A673 (cell line): ENCODE data around the gene MS4A18. TPM values are rescaled to one million over a fixed set of nuclear protein-coding genes. Genes with fewer than 3 reads are reported as not detected.

Experiments
- BruUV-seq: library from RNA; stranded (reverse); fragments of 400-500 nt; replicated peaks from 2 replicates; lab custom pipeline; 2021; lab: Mats Ljungman, UMichigan
- CTCF ChIA-PET: fragments of 300-600 bp; sonication (Branson Sonifier 250); formaldehyde crosslinking; loops from one replicate; lab custom pipeline; 2022; ENCODE audit warnings: antibody characterized with exemption; lab: Charles Lee
- POLR2A ChIA-PET: fragments of 300-600 bp; sonication (Branson Sonifier 250); formaldehyde crosslinking; loops from one replicate; lab custom pipeline; 2022; ENCODE audit warnings: antibody characterized with exemption; ENCODE audit not compliant: low non-redundant PET; lab: Charles Lee
- DNase-seq: peaks from one replicate; pipeline ENCODE4 v3.0.0-alpha.2; 2015; ENCODE audit warnings: low spot score
- H3K27ac ChIP-seq: fragments of 200-600 bp; sonication (generic); 2 replicates; pipeline ENCODE4 v1.5.1; 2016; ENCODE audit warnings: mixed run types, low read depth, mild to moderate bottlenecking, mixed read lengths, antibody characterized with exemption, low read length; ENCODE audit not compliant: poor library complexity, severe bottlenecking
- H3K27me3 ChIP-seq: fragments of 200-600 bp; sonication (generic); replicated peaks from 2 replicates; pipeline ENCODE4 v1.6.1; 2017; ENCODE audit warnings: mixed run types, low read depth, mild to moderate bottlenecking, mixed read lengths, antibody characterized with exemption, low read length; ENCODE audit not compliant: insufficient read depth, poor library complexity
- H3K36me3 ChIP-seq: fragments of 200-600 bp; sonication (generic); 2 replicates; pipeline ENCODE4 v1.6.1; 2016; ENCODE audit warnings: mixed run types, mild to moderate bottlenecking, mixed read lengths, antibody characterized with exemption, low read length; ENCODE audit not compliant: insufficient read depth, poor library complexity, severe bottlenecking
- H3K4me1 ChIP-seq: fragments of 200-600 bp; sonication (generic); 2 replicates; pipeline ENCODE4 v1.6.1; 2017; ENCODE audit warnings: mixed run types, mild to moderate bottlenecking, mixed read lengths, antibody characterized with exemption, low read length; ENCODE audit not compliant: insufficient read depth, poor library complexity, severe bottlenecking
- H3K4me3 ChIP-seq: fragments of 200-600 bp; sonication (generic); 2 replicates; pipeline ENCODE4 v1.5.1; 2016; ENCODE audit warnings: low read depth, mixed run types, mild to moderate bottlenecking, mixed read lengths, low read length; ENCODE audit not compliant: poor library complexity, severe bottlenecking
- H3K9me3 ChIP-seq: fragments of 200-600 bp; sonication (generic); 2 replicates; pipeline ENCODE4 v1.6.1; 2016; ENCODE audit warnings: mixed run types, low read depth, mild to moderate bottlenecking, mixed read lengths, antibody characterized with exemption, low read length; ENCODE audit not compliant: poor library complexity, severe bottlenecking
- EZH2 ChIP-seq: fragments of 200-600 bp; sonication (generic); IDR thresholded peaks from 2 replicates; pipeline ENCODE4 v1.6.1; 2017; ENCODE audit warnings: borderline replicate concordance, low read depth, mild to moderate bottlenecking, mixed read lengths, antibody characterized with exemption, low read length; ENCODE audit not compliant: poor library complexity, severe bottlenecking
- intact Hi-C: fragments of 100-400 bp; cut with micrococcal nuclease; formaldehyde crosslinking; loops from one replicate; pipeline ENCODE4 v1.10.0; 2022; ENCODE audit not compliant: unreplicated experiment
- total RNA-seq: library from RNA; stranded (reverse); gene quantifications from 2 replicates; pipeline ENCODE4 v1.2.3, GENCODE V29; 2021
- TF ChIP-seq, protein P1 (sequence below): fragments of 300-800, 200-600 bp; sonication (generic); conservative IDR thresholded peaks from 2 replicates; pipeline ENCODE4 v1.5.1; 2017; ENCODE audit warnings: low read depth, mild to moderate bottlenecking, antibody characterized with exemption, low read length, moderate library complexity, mixed read lengths

The MS4A18 gene
- total RNA-seq, 1 experiment from 2014 or later, result not detected

DNA sequence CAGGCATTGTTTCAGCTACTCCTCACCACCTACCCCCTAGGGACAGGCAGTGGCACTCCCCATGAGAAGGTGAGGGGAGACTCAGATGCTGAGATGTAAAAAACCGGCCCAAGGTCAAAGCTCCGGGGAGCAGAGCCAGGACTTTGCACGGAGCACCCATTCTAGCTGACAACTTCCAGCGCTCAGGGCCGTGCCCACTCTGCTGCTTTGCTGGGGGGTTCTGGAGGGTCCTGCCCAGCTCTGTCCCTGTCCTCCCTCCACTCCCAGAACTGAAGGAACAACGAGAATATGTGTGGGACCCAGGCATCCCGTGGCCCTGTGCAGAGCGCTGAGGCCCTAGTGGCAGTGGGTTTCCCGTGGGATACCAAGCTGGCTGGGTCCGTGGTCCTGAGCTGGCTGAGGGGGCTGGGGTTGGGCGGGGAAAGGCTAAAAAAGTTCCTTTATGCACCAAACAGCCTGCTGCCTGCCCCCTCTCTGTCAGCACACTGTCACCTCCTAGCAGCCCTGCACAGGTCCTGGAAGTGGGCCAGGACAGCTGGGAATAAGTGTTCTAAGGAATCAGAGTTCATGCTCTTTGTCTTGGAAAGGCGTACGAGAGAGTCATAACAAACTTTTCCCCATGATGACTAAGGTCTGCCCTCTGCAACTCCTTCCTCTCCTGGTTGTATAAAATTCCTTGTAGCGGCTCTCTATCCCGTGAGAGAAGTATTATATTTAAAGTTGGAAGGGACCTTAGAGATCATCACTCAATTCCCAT, 62.5 kb downstream of the MS4A18 start:
- no peaks in the 10 kb centered on the region for H3K4me1 ChIP-seq

DNA sequence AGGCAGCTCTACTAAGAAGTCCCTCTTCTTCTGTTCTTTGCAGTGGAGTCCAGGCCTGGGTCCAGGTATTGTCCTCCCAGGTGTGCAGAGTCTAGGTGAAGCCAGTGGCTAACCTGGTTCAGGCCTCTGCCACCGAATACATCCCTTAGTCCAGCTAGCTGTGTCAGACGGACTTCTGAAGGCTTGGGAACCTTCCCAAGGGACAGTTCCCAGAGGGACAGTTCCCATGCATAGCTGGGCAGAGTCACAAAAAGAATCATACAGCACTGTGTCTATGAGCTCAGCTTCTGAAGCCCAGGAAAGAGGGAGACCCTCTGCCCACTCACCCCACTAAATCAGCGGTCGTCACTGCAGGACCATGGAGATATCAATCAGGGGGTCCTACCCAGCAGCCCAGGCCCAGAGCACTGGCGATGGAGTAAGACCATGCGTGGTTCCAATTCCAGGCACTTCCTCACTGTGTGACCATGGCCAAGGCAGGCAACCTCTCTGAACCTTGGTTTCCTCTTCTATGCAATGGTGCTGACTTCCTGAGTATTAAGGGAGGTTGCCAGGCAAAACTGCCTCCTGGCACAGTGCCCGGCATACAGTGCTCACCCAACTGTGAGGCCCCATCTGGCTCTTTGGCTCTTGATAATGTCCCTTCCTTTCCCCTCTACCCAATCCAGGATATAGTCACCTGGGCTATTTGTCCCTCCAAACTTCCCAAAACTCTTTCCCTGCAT, 64.0 kb downstream of the MS4A18 start:
- no peak for TF ChIP-seq EZH2
- TF ChIP-seq, protein P1, sequence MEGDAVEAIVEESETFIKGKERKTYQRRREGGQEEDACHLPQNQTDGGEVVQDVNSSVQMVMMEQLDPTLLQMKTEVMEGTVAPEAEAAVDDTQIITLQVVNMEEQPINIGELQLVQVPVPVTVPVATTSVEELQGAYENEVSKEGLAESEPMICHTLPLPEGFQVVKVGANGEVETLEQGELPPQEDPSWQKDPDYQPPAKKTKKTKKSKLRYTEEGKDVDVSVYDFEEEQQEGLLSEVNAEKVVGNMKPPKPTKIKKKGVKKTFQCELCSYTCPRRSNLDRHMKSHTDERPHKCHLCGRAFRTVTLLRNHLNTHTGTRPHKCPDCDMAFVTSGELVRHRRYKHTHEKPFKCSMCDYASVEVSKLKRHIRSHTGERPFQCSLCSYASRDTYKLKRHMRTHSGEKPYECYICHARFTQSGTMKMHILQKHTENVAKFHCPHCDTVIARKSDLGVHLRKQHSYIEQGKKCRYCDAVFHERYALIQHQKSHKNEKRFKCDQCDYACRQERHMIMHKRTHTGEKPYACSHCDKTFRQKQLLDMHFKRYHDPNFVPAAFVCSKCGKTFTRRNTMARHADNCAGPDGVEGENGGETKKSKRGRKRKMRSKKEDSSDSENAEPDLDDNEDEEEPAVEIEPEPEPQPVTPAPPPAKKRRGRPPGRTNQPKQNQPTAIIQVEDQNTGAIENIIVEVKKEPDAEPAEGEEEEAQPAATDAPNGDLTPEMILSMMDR, result no peak
- Histone ChIP-seq H3K4me3 (no peak overlapping the region), H3K9me3 (peaks cover 5% of the 10 kb centered on the region), H3K36me3 (no peaks in the 10 kb centered on the region), H3K27me3 (no peaks in the 10 kb centered on the region), H3K4me1 (no peaks in the 10 kb centered on the region), H3K27ac (no peak overlapping the region)
- BruUV-seq, result no TSS peak
- CTCF ChIA-PET, result no interaction called here
- DNase-seq, result peak; percentile 35
- POLR2A ChIA-PET, result no interaction called here
- intact Hi-C loops, result no loop called here

More for the DNA sequence above, 62.5 kb downstream of the MS4A18 start:
- H3K27ac ChIP-seq, result no peak overlapping the region
- no peak overlapping the region for H3K4me3 ChIP-seq
- H3K9me3 ChIP-seq, result peaks cover 5% of the 10 kb centered on the region
- ChIA-PET CTCF (no interaction called here), POLR2A (no interaction called here)
- no peaks in the 10 kb centered on the region for H3K36me3 ChIP-seq
- no TSS peak for BruUV-seq
- DNase-seq, result no peak
- no peaks in the 10 kb centered on the region for H3K27me3 ChIP-seq
- TF ChIP-seq EZH2, result no peak
- TF ChIP-seq, protein P1, result no peak
- intact Hi-C loops, result no loop called here

DNA sequence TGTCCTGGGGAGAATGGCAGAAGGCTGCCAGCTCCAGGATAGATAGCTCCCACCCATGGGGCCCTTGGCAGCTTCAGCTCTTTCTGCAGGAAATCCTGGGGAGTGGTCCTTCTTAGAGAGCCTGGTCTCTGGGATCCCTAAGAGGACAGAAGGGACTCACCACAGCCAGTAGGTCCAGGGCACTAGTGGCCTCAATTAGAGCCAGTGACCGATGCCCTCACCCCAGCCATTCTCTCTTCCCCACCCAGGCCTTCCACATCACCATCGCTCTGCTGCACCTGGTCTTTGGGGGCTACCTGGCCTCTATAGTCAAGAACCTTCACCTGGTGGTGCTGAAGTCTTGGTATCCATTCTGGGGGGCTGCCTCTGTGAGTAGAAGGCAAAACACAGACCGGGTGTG, 66.2 kb downstream of the MS4A18 start:
- Histone ChIP-seq H3K4me1 (no peaks in the 10 kb centered on the region), H3K27me3 (no peaks in the 10 kb centered on the region), H3K9me3 (peaks cover 5% of the 10 kb centered on the region), H3K36me3 (no peaks in the 10 kb centered on the region), H3K4me3 (no peak overlapping the region), H3K27ac (no peak overlapping the region)
- no TSS peak for BruUV-seq
- TF ChIP-seq, protein P1, result no peak
- no peak for TF ChIP-seq EZH2
- ChIA-PET CTCF (no interaction called here), POLR2A (no interaction called here)
- no peak for DNase-seq
- intact Hi-C loops, result no loop called here
